K562 (cell line): Measurements from ENCODE around the gene MCC. TPM values are rescaled to one million over a fixed set of nuclear protein-coding genes. Genes with fewer than 3 reads are reported as not detected.

Experiments used
- ATAC-seq: fragments of 200-7000 bp; cut with Tn5 transposase; 3 replicates; pipeline ENCODE4 v1.9.1; 2020; ENCODE audit warnings: moderate library complexity
- BruUV-seq: library from RNA; stranded (reverse); fragments of 400-500 nt; replicated peaks from 2 replicates; lab custom pipeline; 2021; lab: Mats Ljungman, UMichigan
- CTCF ChIA-PET: fragments of 300-600 bp; formaldehyde crosslinking; extraction: SDS; loops from one replicate; lab custom pipeline; 2021; ENCODE audit warnings: low intra/inter-chr PET ratio; lab: Yijun Ruan, JAX
- POLR2A ChIA-PET: fragments of 300-600, 350-650 bp; sonication (Branson Sonifier 250); formaldehyde crosslinking; extraction: SDS; loops from one replicate; lab custom pipeline; 2021; ENCODE audit warnings: antibody characterized with exemption, inconsistent platforms; lab: Yijun Ruan, JAX
- DNase-seq, 4 experiments: peaks; one replicate each; pipeline versions ENCODE4 v3.0.0 to v3.0.0-alpha.2; 2011 to 2018; ENCODE audit warnings: low spot score in 3 of 4, mixed read lengths in 3 of 4; ENCODE audit errors: extremely low read depth in 1 of 4
- FAIRE-seq: peaks from 2 replicates; lab custom pipeline; 2011; peaks lifted over from hg19 to GRCh38; lab: Jason Lieb, UNC
- H2AFZ ChIP-seq: 2 replicates; pipeline ENCODE4 v1.6.0; 2011; ENCODE audit warnings: low read depth, low read length, control low read depth, inconsistent platforms
- H3K27ac ChIP-seq: fragments of 200-600 bp; 3 replicates; pipeline ENCODE4 v1.8.0; 2011; ENCODE audit warnings: low read depth, mild to moderate bottlenecking, control low read depth, inconsistent platforms, low read length, moderate library complexity, mixed read lengths; ENCODE audit errors: extremely low read depth
- H3K27me3 ChIP-seq, 2 experiments: fragments of 300-600 bp in 1 of 2; 2 replicates in 1 of 2; 3 replicates in 1 of 2; pipeline versions ENCODE4 v1.6.0 to v1.8.0; 2011; ENCODE audit warnings: inconsistent platforms in 2 of 2, low read length in 2 of 2, mild to moderate bottlenecking in 1 of 2, mixed read lengths in 1 of 2, moderate library complexity in 1 of 2; ENCODE audit not compliant: control insufficient read depth in 2 of 2, insufficient read depth in 2 of 2
- H3K36me3 ChIP-seq: fragments of 300-600 bp; 3 replicates; pipeline ENCODE4 v1.8.0; 2011; ENCODE audit warnings: mild to moderate bottlenecking, low read length, inconsistent platforms; ENCODE audit not compliant: control insufficient read depth, insufficient read depth
- H3K4me1 ChIP-seq, 2 experiments: fragments of 200-600 bp in 1 of 2; replicated peaks in 1 of 2; 2 replicates in 1 of 2; 3 replicates in 1 of 2; pipeline versions ENCODE4 v1.5.1 to v1.8.0; 2011; ENCODE audit warnings: inconsistent platforms in 2 of 2, low read length in 2 of 2, mild to moderate bottlenecking in 1 of 2, mixed read lengths in 1 of 2, moderate library complexity in 1 of 2; ENCODE audit not compliant: control insufficient read depth in 2 of 2, insufficient read depth in 2 of 2
- H3K4me2 ChIP-seq: 2 replicates; pipeline ENCODE4 v1.6.1; 2011; ENCODE audit warnings: low read length, control low read depth, inconsistent platforms, mixed read lengths; ENCODE audit not compliant: insufficient read depth
- H3K4me3 ChIP-seq: fragments of 200-600 bp; sonication (generic), shearing (Covaris generic); 2 replicates; pipeline ENCODE4 v1.5.1; 2016; ENCODE audit warnings: control low read depth, inconsistent platforms
- H3K79me2 ChIP-seq: fragments of 200-600 bp; 3 replicates; pipeline ENCODE4 v1.8.0; 2011; ENCODE audit warnings: low read length, inconsistent platforms; ENCODE audit not compliant: control insufficient read depth, insufficient read depth
- H3K9ac ChIP-seq, 2 experiments: 2 replicates each; pipeline versions ENCODE4 v1.6.0 to v1.6.1; 2011; ENCODE audit warnings: low read depth in 2 of 2, low read length in 2 of 2, control low read depth in 1 of 2, inconsistent platforms in 1 of 2, mild to moderate bottlenecking in 1 of 2, mixed read lengths in 1 of 2; ENCODE audit not compliant: insufficient read depth in 1 of 2
- H3K9me1 ChIP-seq: one replicate; pipeline ENCODE4 v1.6.0; 2011; ENCODE audit warnings: inconsistent platforms, mild to moderate bottlenecking, low read length, moderate library complexity; ENCODE audit not compliant: control insufficient read depth, insufficient read depth
- H3K9me3 ChIP-seq: replicated peaks from 2 replicates; pipeline ENCODE4 v1.5.1; 2011; ENCODE audit warnings: low read depth, low read length, inconsistent platforms; ENCODE audit not compliant: control insufficient read depth, insufficient read depth
- H4K20me1 ChIP-seq: replicated peaks from 2 replicates; pipeline ENCODE4 v1.6.1; 2011; ENCODE audit warnings: low read length, inconsistent platforms, mixed read lengths; ENCODE audit not compliant: control insufficient read depth, insufficient read depth
- ELF4 ChIP-seq: fragments of 450-650 bp; formaldehyde crosslinking; IDR thresholded peaks from 2 replicates; pipeline ENCODE4 v1.4.0; 2022; ENCODE audit warnings: missing genetic modification characterization
- EP400 ChIP-seq: fragments of 450-650 bp; IDR thresholded peaks from 2 replicates; pipeline ENCODE4 v1.6.1; 2017; ENCODE audit warnings: antibody characterized with exemption, mild to moderate bottlenecking, moderate library complexity
- ETS1 ChIP-seq: conservative IDR thresholded peaks from 2 replicates; pipeline ENCODE4 v1.6.1; 2011; ENCODE audit warnings: low read depth, mild to moderate bottlenecking, low read length; ENCODE audit not compliant: control insufficient read depth
- GATAD2B ChIP-seq: fragments of 450-650 bp; IDR thresholded peaks from 2 replicates; pipeline ENCODE4 v1.6.1; 2017; ENCODE audit warnings: mild to moderate bottlenecking, borderline replicate concordance
- IFI16 ChIP-seq: fragments of 250-450 bp; sonication (Bioruptor Pico); IDR thresholded peaks from 2 replicates; pipeline ENCODE4 v2.1.2; 2022; ENCODE audit warnings: mild to moderate bottlenecking, inconsistent platforms
- IRF2 ChIP-seq: sonication (generic); formaldehyde crosslinking; IDR thresholded peaks from 2 replicates; pipeline ENCODE4 v1.8.1; 2022; ENCODE audit warnings: mild to moderate bottlenecking, missing genetic modification reagents
- NCOA1 ChIP-seq: fragments of 450-650 bp; IDR thresholded peaks from 2 replicates; pipeline ENCODE4 v1.6.1; 2016; ENCODE audit warnings: low read depth
- NR4A1 ChIP-seq, 2 experiments: fragments of 250-450 bp in 1 of 2; fragments of 450-650 bp in 1 of 2; sonication (Bioruptor Pico) in 1 of 2; IDR thresholded peaks; 2 replicates each; pipeline versions ENCODE4 v1.4.0 to v1.6.1; 2016 to 2020; ENCODE audit warnings: mild to moderate bottlenecking in 2 of 2, missing compliant biosample characterization in 1 of 2, missing genetic modification characterization in 1 of 2, moderate library complexity in 1 of 2
- POLR2AphosphoS2 ChIP-seq: IDR thresholded peaks from 2 replicates; pipeline ENCODE4 v1.6.1; 2012; ENCODE audit warnings: low read length, improper control_type of control experiment
- RNF219 ChIP-seq: fragments of 250-450 bp; sonication (Bioruptor Pico); IDR thresholded peaks from 2 replicates; pipeline ENCODE4 v1.5.0; 2022; ENCODE audit warnings: mild to moderate bottlenecking
- SFPQ ChIP-seq: fragments of 200-400 bp; formaldehyde crosslinking; IDR thresholded peaks from 2 replicates; pipeline ENCODE4 v1.6.1; 2017; ENCODE audit warnings: mild to moderate bottlenecking, low read depth, low read length, moderate library complexity
- SMAD1 ChIP-seq: fragments of 150-350 bp; IDR thresholded peaks from 2 replicates; pipeline ENCODE4 v1.6.1; 2014; ENCODE audit warnings: low read length, low read depth; ENCODE audit not compliant: partially characterized antibody
- SMARCA5 ChIP-seq: fragments of 450-650 bp; IDR thresholded peaks from 2 replicates; pipeline ENCODE4 v1.6.1; 2016
- TAF9B ChIP-seq: fragments of 450-650 bp; IDR thresholded peaks from 2 replicates; pipeline ENCODE4 v1.6.1; 2018; ENCODE audit warnings: mild to moderate bottlenecking; ENCODE audit not compliant: partially characterized antibody
- ZNF143 ChIP-seq: sonication (generic); formaldehyde crosslinking; IDR thresholded peaks from 2 replicates; pipeline ENCODE4 v1.9.0; 2022; ENCODE audit warnings: mild to moderate bottlenecking, missing genetic modification reagents
- ZNF175 ChIP-seq: fragments of 200-800 bp; sonication (Bioruptor generic); IDR thresholded peaks from 2 replicates; pipeline ENCODE4 v1.6.1; 2016; ENCODE audit warnings: low read depth, mild to moderate bottlenecking, missing genetic modification characterization, missing compliant biosample characterization
- ZNF445 ChIP-seq: fragments of 250-450 bp; sonication (Bioruptor Pico); IDR thresholded peaks from 2 replicates; pipeline ENCODE4 v1.4.0; 2020; ENCODE audit warnings: low read depth, mild to moderate bottlenecking, moderate library complexity
- ZZZ3 ChIP-seq: fragments of 450-650 bp; IDR thresholded peaks from 2 replicates; pipeline ENCODE4 v1.6.1; 2016; ENCODE audit warnings: antibody characterized with exemption, mild to moderate bottlenecking, moderate library complexity
- in situ Hi-C: fragments of 300-500 bp; cut with MboI; formaldehyde crosslinking; loops from 4 replicates; pipeline ENCODE4 v1.15.0; 2018; ENCODE audit warnings: inconsistent platforms, mixed read lengths
- intact Hi-C: fragments of 100-400 bp; cut with micrococcal nuclease; formaldehyde crosslinking; loops from 2 replicates; pipeline ENCODE4 v1.14.2; 2022
- polyA plus RNA-seq, 8 experiments: library from polyadenylated mRNA; depleted of rRNA in 4 of 8; stranded (reverse) in 5 of 8; unstranded in 3 of 8; fragments of >200 nt; fragmentation: Nextera tagmentation in 2 of 8; fragmentation: Illumina TruSeq in 1 of 8; extraction: Ambion mirVana in 2 of 8; extraction: Trizol in 1 of 8; gene quantifications; 2 replicates each; pipeline versions ENCODE4 v1.2.1 to v1.2.3, GENCODE V29; 2011 to 2014; ENCODE audit warnings: inconsistent platforms in 1 of 8, missing spikeins in 1 of 8
- total RNA-seq, 7 experiments: library from RNA; depleted of rRNA in 6 of 7; stranded (reverse); fragments of >200 nt in 6 of 7; fragmentation: Illumina TruSeq in 2 of 7; extraction: Trizol in 2 of 7; gene quantifications; 2 replicates each; pipeline versions ENCODE4 v1.2.1 to v1.2.3, GENCODE V29; 2011 to 2021; ENCODE audit warnings: low replicate concordance in 1 of 7

MCC gene
- total and polyA plus RNA-seq, 9 of the 15 experiments (the other 6 are each of a cell fraction or from before 2014, with no cell fraction given), result 0.04 to 0.24 (median 0.06) TPM; not detected in 1

GRCh38 chr5:113132564-113132963, 355.7 kb downstream of the MCC start:
- Histone ChIP-seq H3K27me3 (no peaks in the 10 kb centered on the region), H3K4me2 (no peak overlapping the region), H3K9me3 (no peaks in the 10 kb centered on the region), H3K9me1 (no peaks in the 10 kb centered on the region), H3K4me3 (no peak overlapping the region), H3K79me2 (no peaks in the 10 kb centered on the region), H4K20me1 (no peaks in the 10 kb centered on the region), H3K9ac (no peak overlapping the region), H3K36me3 (no peaks in the 10 kb centered on the region), H2AFZ (no peak overlapping the region), H3K27ac (no peak overlapping the region), H3K4me1 (no peaks in the 10 kb centered on the region)
- intact Hi-C loops (no loop called here), in situ Hi-C loops (no loop called here)
- DNase-seq (no peak), FAIRE-seq (no peak), ATAC-seq (no peak)
- POLR2A ChIA-PET, result no interaction called here
- CTCF ChIA-PET, result no interaction called here
- no TSS peak for BruUV-seq
- TF ChIP-seq NCOA1, result no peak
- no peak for TF ChIP-seq ETS1
- TF ChIP-seq ZNF175 (CRISPR knock-in tag), result no peak
- no peak for TF ChIP-seq ELF4 (CRISPR knock-in tag)
- TF ChIP-seq ZNF445, result no peak
- no peak for TF ChIP-seq ZNF143 (CRISPR knock-in tag)
- TF ChIP-seq TAF9B, result no peak
- TF ChIP-seq EP400, result no peak
- no peak for TF ChIP-seq ZZZ3
- no peak for TF ChIP-seq RNF219 (CRISPR knock-in tag)
- TF ChIP-seq SMARCA5, result no peak
- TF ChIP-seq IRF2 (CRISPR knock-in tag), result no peak
- no peak for TF ChIP-seq SFPQ
- TF ChIP-seq NR4A1 (CRISPR knock-in tag; IDR thresholded peaks at IDR 0.05), result no peak
- TF ChIP-seq NR4A1 (tag; IDR thresholded peaks at IDR 0.05), result no peak
- no peak for TF ChIP-seq SMAD1
- no peak for TF ChIP-seq IFI16
- TF ChIP-seq POLR2AphosphoS2, result no peak
- TF ChIP-seq GATAD2B, result no peak
